IMR-90 (cell line): Measurements from ENCODE around the gene SSBP3.

Experiments used
- BHLHE40 ChIP-seq: fragments of 150-350 bp; IDR thresholded peaks from 2 replicates; pipeline ENCODE4 v1.6.1; 2016; ENCODE audit warnings: mild to moderate bottlenecking, low read depth, low read length
- CEBPB ChIP-seq: IDR thresholded peaks from 2 replicates; pipeline ENCODE4 v1.6.1; 2012; ENCODE audit warnings: low read depth, low read length, improper control_type of control experiment
- CTCF ChIP-seq: conservative IDR thresholded peaks from 2 replicates; pipeline ENCODE4 v1.5.1; 2012; ENCODE audit warnings: mild to moderate bottlenecking, low read depth, low read length, improper control_type of control experiment
- ELK1 ChIP-seq: fragments of 150-350 bp; IDR thresholded peaks from 2 replicates; pipeline ENCODE4 v1.6.1; 2016; ENCODE audit warnings: low read depth, mild to moderate bottlenecking, low read length, moderate library complexity, borderline replicate concordance
- FOS ChIP-seq: fragments of 150-350 bp; IDR thresholded peaks from 2 replicates; pipeline ENCODE4 v1.6.1; 2016; ENCODE audit warnings: low read depth, low read length
- MAFK ChIP-seq: IDR thresholded peaks from 2 replicates; pipeline ENCODE4 v1.6.1; 2012; ENCODE audit warnings: low read depth, low read length, improper control_type of control experiment
- MXI1 ChIP-seq: IDR thresholded peaks from 2 replicates; pipeline ENCODE4 v1.6.1; 2012; ENCODE audit warnings: low read depth, mild to moderate bottlenecking, low read length, moderate library complexity, borderline replicate concordance
- POLR2A ChIP-seq: IDR thresholded peaks from 2 replicates; pipeline ENCODE4 v1.6.1; 2012; ENCODE audit warnings: mild to moderate bottlenecking, low read depth, low read length
- RAD21 ChIP-seq: IDR thresholded peaks from 2 replicates; pipeline ENCODE4 v1.6.1; 2012; ENCODE audit warnings: low read length, improper control_type of control experiment
- RCOR1 ChIP-seq: IDR thresholded peaks from 2 replicates; pipeline ENCODE4 v1.6.1; 2012; ENCODE audit warnings: mild to moderate bottlenecking, low read length, improper control_type of control experiment; ENCODE audit not compliant: insufficient replicate concordance
- RFX5 ChIP-seq: IDR thresholded peaks from 2 replicates; pipeline ENCODE4 v1.8.0; 2012; ENCODE audit warnings: low read depth, mild to moderate bottlenecking, low read length, moderate library complexity
- SMC3 ChIP-seq: fragments of 150-350 bp; IDR thresholded peaks from 2 replicates; pipeline ENCODE4 v1.6.1; 2016; ENCODE audit warnings: low read depth, mild to moderate bottlenecking, antibody characterized with exemption, low read length, moderate library complexity
- USF2 ChIP-seq: fragments of 150-350 bp; IDR thresholded peaks from 2 replicates; pipeline ENCODE4 v1.6.1; 2017; ENCODE audit warnings: mild to moderate bottlenecking, antibody characterized with exemption, low read length, low read depth

- TF ChIP-seq CTCF, result no peak
- no peak for TF ChIP-seq BHLHE40
- no peak for TF ChIP-seq POLR2A
- TF ChIP-seq RCOR1, result no peak
- no peak for TF ChIP-seq ELK1
- TF ChIP-seq USF2, result no peak
- TF ChIP-seq CEBPB, result peak; percentile 62
- no peak for TF ChIP-seq MAFK
- TF ChIP-seq RFX5, result no peak
- no peak for TF ChIP-seq RAD21
- TF ChIP-seq MXI1, result no peak
- TF ChIP-seq SMC3, result no peak
- TF ChIP-seq FOS, result no peak
Measured at GRCh38 chr1:54325284-54325683, 80.9 kb downstream of the SSBP3 start.
